Fibroblast of skin of left quadriceps (primary cell): ENCODE measurements around the gene HCRTR1.
"Not testable (repeated sequence)": the region's sequence is repeated elsewhere in the genome, so short reads cannot be mapped to it uniquely, and the experiment has no call there.

Experiments used
- DNase-seq, 2 experiments: peaks; one replicate each; pipeline ENCODE4 v3.0.0-alpha.2; 2013; ENCODE audit warnings: low read depth in 2 of 2

Gene HCRTR1

DNA sequence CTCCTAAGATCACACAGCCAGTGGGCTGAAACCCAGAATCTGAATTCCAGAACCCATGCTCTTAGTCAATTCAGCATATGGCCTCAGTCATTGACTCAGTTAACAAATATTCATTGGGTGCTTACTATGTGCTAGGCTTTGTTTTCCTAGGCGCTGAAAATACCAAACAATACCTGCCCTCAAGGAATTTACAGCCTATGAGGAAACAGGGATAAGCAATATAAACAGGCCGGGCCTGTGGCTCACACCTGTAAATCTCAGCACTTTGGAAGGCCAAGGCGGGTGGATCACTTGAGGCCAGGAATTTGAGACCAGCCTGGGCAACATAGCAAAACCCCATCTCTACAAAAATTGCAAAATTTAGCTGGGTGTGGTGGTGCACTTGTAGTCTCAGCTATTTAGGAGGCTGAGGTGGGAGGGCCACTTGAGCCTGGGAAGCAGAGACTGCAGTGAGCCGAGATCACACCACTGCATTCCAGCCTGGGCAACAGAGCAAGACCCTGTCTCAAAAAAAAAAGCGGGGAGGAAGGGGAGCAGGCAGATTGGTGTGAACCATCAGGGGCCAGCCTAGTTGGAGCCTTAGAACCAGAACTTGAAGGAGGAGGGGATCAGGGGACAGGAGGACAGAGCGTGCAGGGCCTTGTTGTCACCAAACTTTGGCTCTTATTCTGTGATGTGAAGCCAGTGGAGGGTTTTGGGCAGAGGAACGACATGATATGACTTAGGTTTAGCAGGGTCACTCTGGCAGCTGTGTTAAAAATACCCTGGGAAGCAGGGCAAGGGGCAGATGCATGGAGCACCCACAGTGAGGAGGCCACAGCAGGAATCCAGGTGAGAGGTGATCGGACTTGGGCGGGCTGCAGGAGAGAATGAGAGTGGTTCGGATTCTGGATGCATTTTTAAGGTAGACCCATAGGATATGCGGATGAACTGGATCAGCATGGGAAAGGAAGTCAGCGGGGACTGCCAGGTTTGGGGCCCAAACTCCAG lies 35.4 kb upstream of the HCRTR1 start:
- DNase-seq, result no peak

DNA sequence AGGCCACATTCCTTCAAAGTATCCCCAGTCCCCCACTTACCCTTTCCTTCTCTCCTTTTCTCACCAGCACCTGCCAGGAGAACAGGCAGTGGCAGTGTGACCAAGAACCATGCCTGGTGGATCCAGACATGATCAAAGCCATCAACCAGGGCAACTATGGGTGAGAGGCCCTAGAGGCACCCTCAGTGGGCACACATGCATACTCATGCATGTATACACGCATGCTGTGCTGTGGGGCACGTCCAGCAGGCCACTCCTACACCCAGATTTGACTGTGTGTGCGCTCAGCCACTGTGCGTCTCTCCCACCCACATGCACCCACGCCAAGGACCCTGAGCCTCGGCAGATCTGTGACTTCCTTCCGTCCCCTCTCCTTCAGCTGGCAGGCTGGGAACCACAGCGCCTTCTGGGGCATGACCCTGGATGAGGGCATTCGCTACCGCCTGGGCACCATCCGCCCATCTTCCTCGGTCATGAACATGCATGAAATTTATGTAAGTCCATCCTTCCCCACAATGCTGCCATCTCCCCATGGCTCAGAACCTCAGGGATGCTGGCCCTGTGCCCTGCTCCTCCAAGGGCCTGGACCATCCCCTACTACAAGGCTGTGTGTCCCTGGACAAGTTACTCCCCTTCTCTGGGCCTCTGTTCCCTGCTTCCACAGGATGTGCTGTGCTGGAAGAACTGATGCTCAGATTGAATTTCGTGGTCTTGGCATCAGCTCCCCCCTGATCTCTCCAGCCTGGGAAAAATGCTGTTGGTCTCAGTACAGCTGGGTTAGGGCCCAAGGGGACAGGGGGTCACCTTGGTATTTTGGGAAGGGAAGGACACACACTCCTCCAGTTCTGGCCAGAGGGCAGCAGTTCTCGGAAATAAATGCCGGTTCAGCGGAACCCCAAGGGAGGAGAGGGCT lies 34.2 kb upstream of the HCRTR1 start:
- DNase-seq, result no peak

GRCh38 chr1:31583995-31584868 lies 33.3 kb upstream of the HCRTR1 start:
- DNase-seq, result no peak

DNA sequence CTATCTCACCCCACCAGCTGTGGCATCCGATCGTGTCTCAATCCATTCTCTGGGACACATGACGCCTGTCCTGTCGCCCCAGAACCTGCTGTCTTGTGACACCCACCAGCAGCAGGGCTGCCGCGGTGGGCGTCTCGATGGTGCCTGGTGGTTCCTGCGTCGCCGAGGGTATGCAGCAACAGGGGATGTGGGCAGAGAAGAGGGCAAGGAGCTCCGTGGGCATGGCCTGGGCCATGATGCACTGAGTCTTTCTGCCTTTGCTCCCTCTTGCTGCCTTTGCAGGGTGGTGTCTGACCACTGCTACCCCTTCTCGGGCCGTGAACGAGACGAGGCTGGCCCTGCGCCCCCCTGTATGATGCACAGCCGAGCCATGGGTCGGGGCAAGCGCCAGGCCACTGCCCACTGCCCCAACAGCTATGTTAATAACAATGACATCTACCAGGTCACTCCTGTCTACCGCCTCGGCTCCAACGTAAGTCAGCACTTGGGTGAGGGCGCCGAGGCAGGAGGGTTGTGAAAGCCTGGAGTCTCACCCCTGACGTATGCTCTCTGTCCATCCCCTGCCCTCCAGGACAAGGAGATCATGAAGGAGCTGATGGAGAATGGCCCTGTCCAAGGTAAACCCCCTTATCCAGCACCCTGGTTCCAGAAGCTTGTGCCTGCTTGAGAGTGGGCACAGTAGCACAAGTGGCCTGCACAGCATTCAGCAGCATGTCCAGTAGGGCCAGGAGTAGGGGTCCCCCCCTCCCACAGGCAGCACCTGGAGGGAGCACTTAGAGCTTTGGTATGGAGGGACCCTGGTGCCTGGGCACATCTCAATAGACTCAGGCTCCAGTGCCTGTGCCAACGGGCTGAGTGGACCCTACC lies 32.4 kb upstream of the HCRTR1 start:
- no peak for DNase-seq

- DNase-seq, result no peak
These were observed 31.6 kb upstream of the HCRTR1 start for GRCh38 chr1:31585736-31586365.

- DNase-seq, result no peak
These were observed 30.8 kb upstream of the HCRTR1 start for GRCh38 chr1:31586376-31587327.

DNA sequence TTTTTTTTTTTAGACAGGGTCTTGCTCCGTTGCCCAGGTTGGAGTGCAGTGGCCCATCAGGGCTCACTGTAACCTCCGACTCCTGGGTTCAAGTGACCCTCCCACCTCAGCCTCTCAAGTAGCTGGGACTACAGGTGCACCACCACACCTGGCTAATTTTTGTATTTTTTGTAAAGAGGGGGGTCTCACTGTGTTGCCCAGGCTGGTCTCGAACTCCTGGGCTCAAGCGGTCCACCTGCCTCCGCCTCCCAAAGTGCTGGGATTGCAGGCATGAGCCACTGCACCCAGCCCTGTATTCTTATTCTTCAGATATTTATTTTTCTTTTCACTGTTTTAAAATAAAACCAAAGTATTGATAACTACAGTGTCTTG lies 30.2 kb upstream of the HCRTR1 start:
- not testable (repeated sequence) for DNase-seq

- DNase-seq, result no peak
These were observed 29.6 kb upstream of the HCRTR1 start for GRCh38 chr1:31587720-31588423.

GRCh38 chr1:31588751-31589515 lies 28.6 kb upstream of the HCRTR1 start:
- DNase-seq, result no peak

DNA sequence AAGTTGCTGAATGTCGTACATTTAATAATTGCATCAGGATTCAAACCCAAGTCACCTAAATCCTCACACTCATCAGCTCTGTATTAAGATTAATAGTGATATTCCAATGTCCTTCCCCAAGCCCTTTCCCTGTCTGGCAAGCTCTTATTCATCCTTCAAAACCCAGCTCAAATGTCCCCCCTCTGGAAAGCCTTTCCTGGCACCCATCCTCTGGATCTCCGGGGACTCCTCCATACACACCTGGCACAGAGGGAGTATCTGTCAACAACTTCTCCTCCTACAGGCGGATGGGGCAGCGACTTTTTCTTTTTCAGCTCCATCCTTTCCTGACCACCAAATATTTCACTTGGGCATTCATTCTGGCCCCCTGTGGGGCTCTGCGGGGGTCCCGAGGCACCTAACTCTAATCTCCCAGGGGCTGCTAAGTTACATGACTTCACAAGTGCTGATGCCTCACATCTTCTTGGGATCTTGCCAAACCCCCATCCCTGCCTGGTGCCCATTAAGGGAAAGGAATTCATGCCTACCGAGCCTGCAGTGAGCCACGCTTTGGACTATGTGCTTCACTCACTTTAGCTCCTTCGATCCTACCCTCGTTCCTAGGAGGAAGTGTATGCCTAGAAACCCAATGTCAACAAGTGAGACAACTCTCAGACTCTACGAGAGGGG lies 25.9 kb upstream of the HCRTR1 start:
- no peak for DNase-seq

DNA sequence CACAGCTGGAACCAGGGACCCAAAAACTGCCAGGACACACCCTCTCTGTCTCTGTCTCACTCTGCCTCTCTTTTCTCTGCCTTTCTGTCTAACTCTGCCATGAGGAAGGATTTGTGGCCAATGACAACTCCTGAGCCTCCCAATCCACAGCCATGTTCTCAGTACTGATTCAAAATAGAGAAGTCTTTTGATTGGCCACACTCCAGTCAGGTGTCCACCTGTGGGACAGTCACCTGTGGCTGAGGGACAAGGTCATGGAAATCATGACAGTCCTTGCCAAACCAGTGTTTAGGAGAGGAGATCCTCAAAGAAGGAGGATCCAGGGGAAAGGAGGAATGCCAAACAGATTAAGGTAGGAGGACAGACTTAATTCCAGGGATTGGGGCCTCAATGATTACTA lies 25.4 kb upstream of the HCRTR1 start:
- no peak for DNase-seq

- no peak for DNase-seq
These were observed 24.3 kb upstream of the HCRTR1 start for GRCh38 chr1:31593136-31593665.

DNA sequence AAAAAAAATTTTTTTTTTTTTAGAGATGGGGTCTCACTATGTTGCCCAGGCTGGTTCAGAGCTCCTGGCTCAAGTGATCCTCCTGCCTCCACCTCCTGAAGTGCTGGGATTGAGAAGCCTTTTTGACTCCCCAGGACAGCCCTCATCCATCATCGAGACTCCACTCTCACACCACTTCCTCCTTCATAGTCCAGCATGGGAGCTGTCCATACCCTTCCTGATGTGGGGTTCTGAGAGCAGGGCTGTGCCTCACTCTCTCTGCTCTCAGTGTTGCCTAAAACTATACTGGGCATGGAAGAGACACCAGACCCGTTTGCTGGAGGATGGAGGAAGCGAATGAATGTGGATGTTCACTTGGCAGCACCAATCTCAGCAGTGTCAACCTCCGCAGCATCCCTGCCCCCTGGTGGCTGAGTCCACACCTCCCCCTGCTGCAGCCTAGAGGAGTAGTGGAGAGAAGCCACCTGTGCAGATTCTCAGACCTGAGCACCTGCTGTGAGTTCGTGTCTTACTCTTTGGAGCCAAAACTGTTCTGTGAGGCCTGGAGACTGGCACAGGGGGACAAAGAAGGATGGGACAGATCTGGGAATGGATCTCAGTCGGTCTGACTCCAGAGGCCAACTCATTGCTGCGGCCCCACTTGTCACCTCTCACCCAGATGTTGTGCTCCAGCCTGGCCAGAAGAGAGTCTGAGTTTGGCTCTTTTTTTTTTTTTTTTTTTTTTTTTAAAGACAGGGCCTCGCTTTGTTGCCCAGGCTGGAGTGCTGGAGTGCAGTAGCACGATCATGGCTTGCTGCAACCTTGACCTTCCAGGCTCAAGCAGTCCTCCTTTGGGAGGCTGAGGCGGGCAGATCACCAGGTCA lies 23.5 kb upstream of the HCRTR1 start:
- DNase-seq, result peak in 1 of 2 experiments; percentile 23

GRCh38 chr1:31595836-31596736 lies 21.4 kb upstream of the HCRTR1 start:
- no peak for DNase-seq

DNA sequence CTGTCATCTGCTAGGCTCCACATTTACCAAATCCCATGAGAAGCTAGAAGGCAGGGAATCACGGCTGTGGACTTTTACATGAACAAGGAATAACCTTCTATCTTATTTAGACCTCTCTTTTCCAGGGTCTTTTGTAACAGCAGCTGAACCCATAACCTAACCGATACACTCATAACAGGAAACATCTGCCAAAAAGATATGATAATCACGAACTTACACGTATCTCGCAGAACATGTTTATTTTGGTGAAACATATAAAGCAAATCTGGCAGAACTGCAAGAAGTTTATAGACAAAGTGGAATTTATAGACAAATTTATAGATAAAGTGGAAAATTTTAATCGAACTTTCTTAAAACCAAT lies 20.8 kb upstream of the HCRTR1 start:
- no peak for DNase-seq
